HFFc6 (cell line): ENCODE data around the gene MEAF6. TPM values are rescaled to one million over a fixed set of nuclear protein-coding genes. Genes with fewer than 3 reads are reported as not detected.
A peak's percentile ranks its signal among the peaks of the same experiment; 100 is the strongest.

Experiments
- DNase-seq: peaks from one replicate; pipeline ENCODE4 v3.0.0-alpha.2; 2018
- H3K27ac Mint-ChIP-seq: 2 replicates; pipeline ENCODE4 v1.8.0; 2020; ENCODE audit warnings: mild to moderate bottlenecking, mixed read lengths
- H3K27me3 Mint-ChIP-seq: 2 replicates; pipeline ENCODE4 v1.8.0; 2021; ENCODE audit warnings: mild to moderate bottlenecking, moderate library complexity, mixed read lengths; ENCODE audit not compliant: insufficient read depth
- H3K36me3 Mint-ChIP-seq: 2 replicates; pipeline ENCODE4 v1.8.0; 2021; ENCODE audit warnings: low read depth, mixed read lengths
- H3K4me1 Mint-ChIP-seq: 2 replicates; pipeline ENCODE4 v1.8.0; 2020; ENCODE audit warnings: low read depth, mixed read lengths
- H3K4me3 Mint-ChIP-seq: 2 replicates; pipeline ENCODE4 v1.8.0; 2020; ENCODE audit warnings: mild to moderate bottlenecking, moderate library complexity, mixed read lengths
- H3K9me3 Mint-ChIP-seq: 2 replicates; pipeline ENCODE4 v1.8.0; 2020; ENCODE audit warnings: mild to moderate bottlenecking, mixed read lengths
- total RNA-seq, 6 experiments: library from RNA; stranded (reverse); fragmentation: NEBNext Ultra II Directional; extraction: Animal tissue kit (Norgen Biotek cat#: 25700); gene quantifications; 2 replicates in 1 of 6; 3 replicates in 5 of 6; pipeline ENCODE4 v1.2.3, GENCODE V29; 2021
- TF ChIP-seq, protein P1 (sequence below): fragments of 200-600 bp; sonication (generic); IDR thresholded peaks from 2 replicates; pipeline ENCODE4 v1.5.0; 2021; ENCODE audit warnings: antibody characterized with exemption, mild to moderate bottlenecking

MEAF6 gene
- total RNA-seq, 6 experiments from 2014 or later, result 52.6 to 63.8 (median 56.9) TPM

DNA sequence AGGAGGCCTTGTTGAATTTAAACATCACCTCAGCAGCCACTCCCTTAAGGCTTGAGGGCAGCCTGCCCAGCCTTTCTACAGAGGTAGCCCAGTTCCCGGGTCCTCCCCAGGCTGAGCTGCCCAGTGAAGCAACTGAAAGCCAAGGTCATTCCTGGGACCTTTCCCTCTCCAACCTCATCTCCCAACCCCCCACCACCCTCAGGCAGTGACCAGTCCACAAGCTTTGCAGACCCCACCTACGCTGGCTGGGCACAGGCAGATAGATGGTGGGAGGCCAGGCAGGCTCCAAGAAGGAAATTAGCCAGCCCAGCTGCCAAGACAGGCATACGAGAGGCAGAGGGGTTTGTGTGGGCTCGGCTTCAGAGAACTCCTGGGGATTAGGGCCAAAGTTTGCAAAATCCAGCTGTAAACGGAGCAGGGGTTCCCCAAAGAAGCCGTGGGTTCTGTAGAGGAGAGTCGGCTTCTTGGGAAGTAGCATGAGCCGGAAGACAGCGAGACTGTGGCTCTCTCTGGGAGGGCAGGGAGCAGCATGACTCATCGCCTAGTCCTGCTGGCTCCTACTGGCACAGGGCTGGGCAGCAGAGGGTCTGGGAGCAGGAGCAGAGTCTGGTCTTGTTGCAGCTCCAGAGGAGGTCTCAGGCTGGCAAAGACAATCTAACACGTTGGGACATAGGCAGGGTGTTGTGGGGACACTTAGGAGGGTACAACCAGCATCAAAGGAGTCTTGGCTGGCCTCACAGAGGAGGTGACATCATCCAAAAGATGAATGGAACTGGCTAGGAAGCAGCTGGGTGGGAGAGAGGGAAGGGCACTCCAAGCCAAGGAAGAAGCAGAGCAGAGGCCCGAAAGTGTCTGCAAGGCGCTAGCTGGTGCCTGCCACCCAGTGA is 43.0 kb downstream of the MEAF6 start:
- peak; percentile 86 for DNase-seq
- no peaks in the 10 kb centered on the region for H3K9me3 Mint-ChIP-seq
- H3K27ac Mint-ChIP-seq, result peak overlapping the region; percentile 95
- H3K36me3 Mint-ChIP-seq, result 0 out of 2 replicates have a peak, but pooled peaks cover 4% of the 10 kb centered on the region
- no peaks in the 10 kb centered on the region; the same call in none of the 2 replicates for H3K27me3 Mint-ChIP-seq
- H3K4me1 Mint-ChIP-seq, result peaks cover 53% of the 10 kb centered on the region
- H3K4me3 Mint-ChIP-seq, result peak overlapping the region; percentile 84
- TF ChIP-seq, protein P1, sequence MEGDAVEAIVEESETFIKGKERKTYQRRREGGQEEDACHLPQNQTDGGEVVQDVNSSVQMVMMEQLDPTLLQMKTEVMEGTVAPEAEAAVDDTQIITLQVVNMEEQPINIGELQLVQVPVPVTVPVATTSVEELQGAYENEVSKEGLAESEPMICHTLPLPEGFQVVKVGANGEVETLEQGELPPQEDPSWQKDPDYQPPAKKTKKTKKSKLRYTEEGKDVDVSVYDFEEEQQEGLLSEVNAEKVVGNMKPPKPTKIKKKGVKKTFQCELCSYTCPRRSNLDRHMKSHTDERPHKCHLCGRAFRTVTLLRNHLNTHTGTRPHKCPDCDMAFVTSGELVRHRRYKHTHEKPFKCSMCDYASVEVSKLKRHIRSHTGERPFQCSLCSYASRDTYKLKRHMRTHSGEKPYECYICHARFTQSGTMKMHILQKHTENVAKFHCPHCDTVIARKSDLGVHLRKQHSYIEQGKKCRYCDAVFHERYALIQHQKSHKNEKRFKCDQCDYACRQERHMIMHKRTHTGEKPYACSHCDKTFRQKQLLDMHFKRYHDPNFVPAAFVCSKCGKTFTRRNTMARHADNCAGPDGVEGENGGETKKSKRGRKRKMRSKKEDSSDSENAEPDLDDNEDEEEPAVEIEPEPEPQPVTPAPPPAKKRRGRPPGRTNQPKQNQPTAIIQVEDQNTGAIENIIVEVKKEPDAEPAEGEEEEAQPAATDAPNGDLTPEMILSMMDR, result no peak

DNA sequence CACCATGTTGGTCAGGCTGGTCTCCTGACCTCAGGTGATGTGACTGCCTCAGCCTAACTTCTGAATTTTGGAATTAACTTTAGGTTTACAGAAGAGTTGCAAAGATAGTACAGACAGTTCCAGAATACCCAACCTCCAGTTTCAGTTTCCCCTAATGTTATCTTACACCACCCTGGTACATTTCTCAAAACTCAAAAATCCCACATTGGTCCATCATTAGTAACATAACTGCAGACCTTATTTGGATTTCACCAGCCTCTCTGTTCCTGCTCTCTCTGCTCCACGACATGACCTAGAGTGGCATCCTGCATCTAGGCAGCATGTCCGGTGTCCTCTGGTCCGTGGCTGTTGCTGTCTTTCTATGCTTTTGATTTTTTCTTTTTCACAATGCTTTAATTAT is 45.2 kb downstream of the MEAF6 start:
- H3K27ac Mint-ChIP-seq, result no peak overlapping the region
- no peak for DNase-seq
- H3K27me3 Mint-ChIP-seq, result no peaks in the 10 kb centered on the region; the same call in none of the 2 replicates
- TF ChIP-seq, protein P1, result no peak
- no peaks in the 10 kb centered on the region for H3K36me3 Mint-ChIP-seq
- peaks cover 36% of the 10 kb centered on the region for H3K4me1 Mint-ChIP-seq
- H3K4me3 Mint-ChIP-seq, result no peak overlapping the region
- no peaks in the 10 kb centered on the region for H3K9me3 Mint-ChIP-seq

DNA sequence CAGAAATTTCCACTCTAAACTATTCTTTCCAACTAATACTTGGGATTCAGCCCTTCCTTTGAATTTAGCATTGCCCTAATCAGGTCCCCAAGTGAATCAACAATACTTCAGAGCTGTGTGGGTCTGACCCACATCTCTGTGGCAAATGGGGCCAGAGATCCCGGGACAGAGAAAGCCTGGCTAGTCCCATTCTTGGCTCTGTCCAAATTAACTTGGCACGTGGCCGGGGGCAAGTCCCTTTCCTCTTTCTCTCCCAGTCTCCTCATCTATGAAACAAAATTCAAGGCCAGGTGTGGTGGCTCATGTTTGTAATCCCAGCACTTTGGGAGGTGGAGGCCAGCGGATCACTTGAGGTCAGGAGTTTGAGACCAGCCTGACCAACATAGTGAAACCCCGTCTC is 46.5 kb downstream of the MEAF6 start:
- Mint-ChIP-seq H3K27me3 (no peaks in the 10 kb centered on the region; the same call in none of the 2 replicates), H3K4me3 (no peak overlapping the region), H3K9me3 (no peaks in the 10 kb centered on the region), H3K36me3 (no peaks in the 10 kb centered on the region), H3K4me1 (peaks cover 26% of the 10 kb centered on the region), H3K27ac (no peak overlapping the region)
- TF ChIP-seq, protein P1, result no peak
- DNase-seq, result no peak

DNA sequence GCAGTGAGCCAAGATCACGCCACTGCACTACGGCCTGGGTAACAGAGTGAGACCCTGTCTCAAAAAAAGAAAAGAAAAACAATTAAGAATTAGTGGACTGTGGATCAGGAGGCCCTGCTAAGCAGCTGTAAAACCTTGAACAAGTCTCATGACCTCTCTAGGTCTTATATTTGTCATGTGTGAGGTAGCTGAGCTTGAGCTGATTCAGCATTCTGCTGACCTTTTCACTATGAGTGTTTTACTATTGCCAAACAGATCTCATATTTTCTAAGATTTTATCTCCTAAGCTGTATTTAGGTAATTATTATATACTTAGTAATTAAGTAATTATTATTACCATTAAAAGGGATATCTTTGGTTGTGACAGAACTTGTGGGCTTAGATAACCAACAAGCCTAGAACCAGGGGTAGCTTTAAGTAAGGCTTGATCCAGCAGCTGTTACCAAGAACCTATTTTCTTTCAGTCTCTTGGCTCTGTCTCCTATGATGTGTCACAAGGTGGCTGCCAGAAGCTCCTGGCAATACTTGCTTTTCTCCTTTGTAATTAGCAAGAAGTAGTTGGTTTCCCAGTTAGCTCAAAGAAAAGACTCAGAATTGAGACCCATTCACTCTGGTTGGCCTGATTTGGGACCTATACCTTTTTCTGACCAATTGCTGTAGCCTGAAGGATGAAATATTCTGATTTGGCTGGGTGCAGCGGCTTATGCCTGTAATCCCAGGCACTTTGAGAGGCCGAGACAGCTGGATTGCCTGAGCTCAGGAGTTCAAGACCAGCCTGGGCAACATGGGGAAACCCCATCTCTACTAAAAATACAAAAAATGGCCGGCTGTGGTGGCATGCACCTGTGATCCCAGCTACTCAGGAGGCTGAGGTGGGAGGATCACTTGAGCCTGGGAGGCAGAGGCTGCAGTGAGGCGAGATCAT is 48.7 kb downstream of the MEAF6 start:
- Mint-ChIP-seq H3K36me3 (no peaks in the 10 kb centered on the region), H3K9me3 (no peaks in the 10 kb centered on the region), H3K27me3 (no peaks in the 10 kb centered on the region), H3K27ac (no peak overlapping the region), H3K4me1 (peaks cover 6% of the 10 kb centered on the region; the same call in 1 of the 2 replicates), H3K4me3 (no peak overlapping the region)
- no peak for DNase-seq
- TF ChIP-seq, protein P1, result no peak

DNA sequence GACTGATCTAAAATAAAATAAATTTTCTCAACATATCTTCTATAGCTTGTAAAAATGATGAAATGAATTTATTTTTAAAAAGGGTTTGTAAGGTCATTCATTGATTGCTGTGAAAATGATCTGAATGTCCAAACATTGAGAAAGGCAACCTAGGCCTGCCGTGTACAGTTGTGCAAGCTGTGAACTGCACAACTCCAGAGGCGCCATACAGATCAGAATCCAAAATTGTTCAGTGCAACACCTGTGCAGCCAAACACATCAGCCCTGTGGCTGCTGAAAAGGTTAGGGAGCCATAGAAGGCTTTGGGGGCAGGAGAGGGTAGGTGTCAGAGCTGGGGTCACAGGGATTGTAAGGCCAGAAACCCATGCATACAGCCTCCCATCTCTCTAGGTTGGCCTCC is 50.1 kb downstream of the MEAF6 start:
- TF ChIP-seq, protein P1, result no peak
- Mint-ChIP-seq H3K4me1 (peaks cover 1% of the 10 kb centered on the region; the same call in 1 of the 2 replicates), H3K27me3 (no peaks in the 10 kb centered on the region), H3K9me3 (no peaks in the 10 kb centered on the region), H3K4me3 (no peak overlapping the region), H3K27ac (no peak overlapping the region), H3K36me3 (no peaks in the 10 kb centered on the region)
- no peak for DNase-seq
